Femur (tissue), 1 donor: ENCODE measurements around the gene KRTAP5-4.
"Not testable (repeated sequence)": the region's sequence is repeated elsewhere in the genome, so short reads cannot be mapped to it uniquely, and the experiment has no call there.

Source experiments
- DNase-seq: peaks from one replicate; pipeline ENCODE4 v3.0.0-alpha.2; 2017

The KRTAP5-4 gene

DNA sequence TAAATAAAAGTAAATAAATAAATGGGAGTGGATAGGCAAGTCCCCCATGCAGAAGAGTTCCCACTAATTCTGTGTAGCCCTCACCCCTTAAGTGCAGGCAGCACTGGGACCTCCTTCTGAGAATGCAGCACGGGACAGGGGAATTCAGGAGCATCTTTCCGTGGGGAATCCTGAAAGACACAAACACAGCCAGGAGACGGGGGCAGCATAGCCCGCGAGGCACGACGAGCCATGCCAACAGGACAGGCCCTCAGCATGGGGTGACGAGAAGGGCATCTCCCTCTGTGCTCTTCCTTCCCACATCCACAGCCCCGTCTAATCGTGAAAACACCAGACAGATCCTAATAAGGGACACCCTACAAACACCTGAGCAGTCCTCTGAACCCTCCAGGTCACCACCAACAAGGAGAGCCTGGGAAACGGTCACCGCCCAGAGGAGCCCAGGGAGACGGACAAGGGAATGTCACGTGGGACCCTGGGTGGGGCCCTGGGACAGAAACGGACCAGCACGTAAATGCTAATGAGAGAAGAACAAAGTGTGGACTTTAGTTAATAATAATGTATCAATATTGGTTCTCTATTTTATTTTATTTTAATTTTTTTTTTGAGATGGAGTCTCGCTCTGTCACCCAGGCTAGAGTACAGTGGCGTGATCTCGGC lies 14.5 kb upstream of the KRTAP5-4 start:
- no peak for DNase-seq

- no peak for DNase-seq
Observed at GRCh38 chr11:1633864-1634263, 11.9 kb upstream of the KRTAP5-4 start.

DNA sequence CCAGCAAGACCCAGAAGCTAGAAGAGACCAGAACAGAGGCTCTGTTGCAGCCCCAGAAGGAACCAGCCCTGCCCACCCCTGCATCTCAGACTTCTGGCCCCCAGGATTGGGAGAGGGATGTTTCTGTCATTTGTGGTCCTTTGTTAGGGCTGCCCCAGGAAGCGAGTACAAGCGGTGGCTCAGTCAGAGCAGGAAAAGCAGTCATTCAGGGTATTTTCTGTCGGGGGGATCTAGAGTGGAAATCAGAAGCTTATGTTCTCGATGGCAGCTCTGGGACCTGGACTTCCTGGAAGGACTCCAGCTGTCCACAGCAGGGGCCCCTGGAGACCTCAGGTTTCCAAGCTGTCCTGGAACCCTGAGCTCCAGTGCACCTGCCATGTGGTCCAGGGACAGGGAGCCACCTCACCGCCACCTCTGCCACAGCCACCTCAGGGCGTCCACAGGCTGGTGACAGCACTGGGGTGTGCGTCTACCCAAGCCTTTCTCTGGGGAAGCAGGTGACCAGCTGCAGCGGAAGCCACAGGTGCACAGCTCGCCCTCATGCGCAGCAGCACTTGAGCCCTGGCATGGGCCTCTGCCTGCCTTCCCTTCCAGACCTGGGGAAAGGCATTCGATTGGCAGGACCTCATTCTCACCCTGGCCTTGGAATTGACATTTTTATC lies 10.2 kb upstream of the KRTAP5-4 start:
- DNase-seq, result no peak

DNA sequence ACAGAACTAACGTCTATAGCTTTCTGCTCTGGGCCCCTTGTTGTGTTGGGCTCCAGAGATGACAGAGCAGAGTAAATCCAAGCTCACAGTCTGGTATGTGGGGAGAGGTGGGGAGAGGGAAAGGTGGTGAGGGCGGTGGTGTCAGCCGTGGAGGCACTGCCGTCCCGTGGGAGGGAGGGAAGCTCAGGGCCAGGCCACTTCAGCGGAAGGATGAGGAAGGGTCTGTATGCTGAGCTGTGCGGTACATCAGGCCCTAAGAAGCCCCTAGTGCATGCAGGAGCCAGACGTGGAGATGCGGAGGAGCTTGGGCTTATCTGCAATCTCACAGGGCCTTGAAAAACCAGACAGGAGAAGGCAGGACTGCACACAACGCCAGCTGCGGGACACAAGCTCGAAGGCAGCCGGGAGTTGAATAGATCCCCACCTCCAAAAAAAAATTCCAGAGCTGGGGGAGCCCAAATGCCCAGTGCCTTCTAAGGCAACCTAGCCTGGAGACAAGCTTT lies 9.2 kb upstream of the KRTAP5-4 start:
- DNase-seq, result no peak

- DNase-seq, result peak; percentile 45
Observed at GRCh38 chr11:1630271-1630670, 8.3 kb upstream of the KRTAP5-4 start.

- DNase-seq, result no peak
Observed at GRCh38 chr11:1629326-1630185, 7.6 kb upstream of the KRTAP5-4 start, which contains the start of gene KRTAP5-5. KRTAP5-5 (plus strand) TSS chr11:1629775; CDS start chr11:1629841, 66 bp downstream.

DNA sequence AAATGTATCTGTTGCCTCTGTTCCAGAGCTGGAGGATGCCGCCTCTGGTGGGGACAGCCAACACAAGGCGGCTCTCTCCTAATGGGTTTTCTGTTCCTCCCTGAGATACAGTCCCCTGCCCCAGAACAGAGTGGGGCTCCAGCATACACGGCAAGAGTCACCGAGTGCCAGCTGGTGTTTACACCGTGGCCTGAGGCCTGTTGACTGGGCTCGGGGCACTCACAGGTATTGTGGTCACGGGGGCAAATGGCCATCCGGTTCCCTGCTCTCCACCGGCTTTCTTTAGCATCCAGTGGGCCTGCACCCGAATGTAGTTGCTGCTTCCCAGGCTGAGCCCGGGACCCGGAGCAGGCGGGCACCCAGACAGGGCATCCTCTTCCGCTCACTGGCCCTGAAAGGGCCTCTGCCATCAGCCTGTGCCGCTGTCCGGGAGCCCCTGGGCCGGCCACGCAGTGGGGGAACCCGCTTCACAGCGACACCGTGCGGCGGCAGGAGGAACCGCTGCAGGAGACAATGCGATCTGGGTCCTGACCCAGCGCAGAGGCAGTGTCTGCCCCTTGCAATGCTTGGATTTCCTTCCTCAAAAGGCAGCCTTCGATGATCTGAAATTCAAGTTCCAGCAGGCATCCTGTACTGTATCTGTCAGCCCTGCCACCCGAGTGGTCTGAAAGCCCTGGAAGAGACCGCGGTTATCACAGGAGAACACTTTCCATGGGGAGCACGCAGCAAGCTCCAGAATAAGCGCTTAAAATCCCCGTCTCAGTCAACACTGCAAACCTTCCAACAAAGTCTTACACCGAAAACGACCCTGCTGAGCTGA lies 6.8 kb upstream of the KRTAP5-4 start:
- peak; percentile 68 for DNase-seq

DNA sequence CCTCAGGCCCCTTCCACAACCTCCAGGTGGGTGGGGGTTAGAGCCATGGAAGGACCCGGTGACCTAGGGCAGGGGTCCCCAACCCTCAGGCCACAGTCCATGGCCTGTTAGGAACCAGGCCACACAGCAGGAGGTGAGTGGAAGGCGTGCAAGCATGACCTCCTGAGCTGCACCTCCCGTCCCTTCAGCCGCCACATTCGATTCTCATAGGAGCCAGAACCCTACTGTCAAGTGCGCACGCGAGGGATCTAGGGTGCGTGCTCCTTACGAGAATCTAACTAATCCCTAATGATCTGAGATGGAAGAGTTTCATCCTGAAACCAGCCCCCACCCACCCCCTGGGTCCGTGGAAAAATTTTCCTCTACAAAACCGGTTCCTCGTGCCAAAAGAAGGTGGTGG lies 3.6 kb upstream of the KRTAP5-4 start:
- DNase-seq, result no peak

- DNase-seq, result no peak
Observed at GRCh38 chr11:1624621-1625020, 2.7 kb upstream of the KRTAP5-4 start.

GRCh38 chr11:1623716-1624115 lies 1.8 kb upstream of the KRTAP5-4 start:
- DNase-seq, result no peak

GRCh38 chr11:1619449-1619848 lies 2.5 kb downstream of the KRTAP5-4 start:
- DNase-seq, result no peak

DNA sequence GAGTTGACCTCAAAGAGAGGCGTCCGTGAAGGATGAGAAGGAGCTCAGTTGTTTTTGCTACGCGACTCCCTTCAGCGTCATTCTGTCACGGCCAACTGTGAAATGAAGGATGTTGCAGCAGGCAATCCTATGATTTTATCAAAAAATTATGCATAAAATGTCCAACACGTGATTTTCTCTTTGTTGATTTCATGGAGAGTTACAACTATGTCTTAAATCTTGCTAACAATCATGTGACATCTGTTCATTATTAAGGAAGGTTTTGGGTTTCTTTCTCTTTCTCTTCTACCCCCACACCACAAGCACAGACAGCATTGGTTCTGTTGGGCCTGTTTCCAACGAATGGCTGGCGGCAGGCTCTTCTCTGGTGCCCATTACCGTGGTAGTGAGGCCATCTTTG lies 3.7 kb downstream of the KRTAP5-4 start:
- DNase-seq, result no peak

DNA sequence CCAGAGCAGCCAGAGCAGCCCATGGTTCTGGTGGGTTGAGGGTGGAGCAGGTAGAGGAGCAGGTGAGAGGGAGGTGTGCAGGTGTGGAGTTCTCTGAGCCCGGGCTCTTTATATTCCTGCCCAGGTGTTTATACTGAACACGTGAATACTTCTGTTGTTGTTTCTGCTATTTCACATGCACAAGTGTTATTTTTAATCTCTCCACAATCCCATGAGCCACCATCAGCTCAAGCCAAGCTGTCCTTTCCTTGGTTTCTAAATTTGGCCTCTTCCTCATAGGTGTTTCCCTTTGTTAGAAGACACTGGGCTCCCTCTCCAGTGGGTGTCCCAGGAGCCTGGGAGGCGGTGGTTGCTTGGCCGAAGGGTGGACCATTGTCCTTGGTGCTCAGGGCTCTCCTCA lies 13.6 kb downstream of the KRTAP5-4 start, which contains the start of gene KRTAP5-3:
Gene KRTAP5-3, minus strand, starts transcription at position 101 of the 400 bp plus-strand sequence. Its CDS starts 78 bp downstream, at position 23.
- DNase-seq, result no peak

- not testable (repeated sequence) for DNase-seq
Observed at GRCh38 chr11:1607901-1608300, 14.0 kb downstream of the KRTAP5-4 start.

GRCh38 chr11:1607156-1607845 lies 14.6 kb downstream of the KRTAP5-4 start:
- not testable (repeated sequence) for DNase-seq

DNA sequence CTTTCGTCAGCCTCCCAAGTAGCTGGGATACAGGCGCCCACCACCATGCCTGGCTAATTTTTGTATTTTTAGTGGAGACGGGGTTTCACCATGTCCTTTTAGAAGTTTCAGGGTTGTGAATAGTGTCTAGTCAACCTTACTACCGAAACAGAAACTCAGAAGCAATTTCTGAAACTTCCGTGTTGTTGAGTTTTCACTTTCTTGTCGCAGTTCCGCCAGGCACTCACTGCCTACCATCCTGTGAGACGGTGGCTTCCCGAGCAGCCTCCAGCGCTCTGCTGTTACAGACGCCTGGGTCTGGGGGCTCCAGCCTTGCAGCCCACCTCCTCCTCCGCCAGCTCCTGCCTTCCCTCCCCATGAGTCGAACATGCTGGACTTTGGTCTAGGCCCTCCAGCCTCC lies 16.0 kb downstream of the KRTAP5-4 start:
- DNase-seq, result not testable (repeated sequence)

- DNase-seq, result no peak
Observed at GRCh38 chr11:1604711-1605110, 17.2 kb downstream of the KRTAP5-4 start.

- DNase-seq, result no peak
Observed at GRCh38 chr11:1604181-1604580, 17.8 kb downstream of the KRTAP5-4 start.

DNA sequence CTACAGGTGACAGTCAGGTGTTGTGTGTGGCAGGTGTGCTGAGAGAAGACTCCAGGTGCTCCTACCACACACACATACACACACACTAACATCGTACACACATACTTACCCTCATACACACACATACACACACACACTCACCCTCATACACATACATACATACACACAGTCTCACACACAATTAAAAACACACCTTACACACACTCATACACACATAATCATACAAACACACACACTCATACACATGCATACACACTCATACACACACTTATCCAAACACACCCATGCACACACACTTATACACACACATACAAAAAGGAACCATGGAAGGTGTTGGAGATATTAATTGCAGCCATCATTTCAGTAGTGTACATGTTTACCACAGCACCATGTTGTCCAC lies 18.3 kb downstream of the KRTAP5-4 start:
- no peak for DNase-seq

DNA sequence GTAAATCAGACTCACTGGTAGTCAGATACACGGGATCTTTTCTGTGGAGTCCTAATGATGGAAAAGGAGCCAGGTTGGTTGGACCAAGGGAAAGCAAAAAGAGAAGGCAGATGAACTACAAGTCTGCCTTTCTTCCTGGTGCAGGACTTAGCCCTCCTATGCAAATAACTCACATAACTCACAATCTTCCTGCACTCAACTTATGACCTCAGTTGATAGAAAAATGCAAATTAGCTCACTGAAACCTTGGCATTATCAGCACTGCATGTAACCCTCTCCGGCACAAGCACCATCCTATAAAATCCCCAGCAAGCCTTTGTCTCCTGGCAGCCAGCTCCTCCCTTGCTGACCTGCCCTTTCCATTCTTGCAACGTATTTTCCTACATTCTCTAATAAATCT lies 20.3 kb downstream of the KRTAP5-4 start:
- DNase-seq, result not testable (repeated sequence)

GRCh38 chr11:1600626-1601025 lies 21.3 kb downstream of the KRTAP5-4 start:
- no peak for DNase-seq

DNA sequence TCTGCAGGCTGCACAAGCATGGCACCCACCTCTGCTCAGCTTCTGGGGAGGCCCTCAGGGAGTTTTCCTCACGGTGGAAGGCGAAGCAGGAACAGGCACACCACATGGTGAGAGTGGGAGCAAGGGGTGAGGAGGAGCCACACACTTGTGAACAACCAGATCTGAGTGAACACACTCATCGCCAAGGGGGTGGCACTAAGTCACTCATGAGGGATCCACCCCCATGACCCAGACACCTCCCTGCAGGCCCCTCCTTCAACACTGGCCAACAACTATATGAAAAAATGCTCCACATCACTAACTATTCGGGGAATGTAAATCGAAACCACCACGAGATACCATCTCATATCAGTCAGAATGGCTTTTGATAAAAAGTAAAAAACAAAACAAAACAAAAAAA lies 23.1 kb downstream of the KRTAP5-4 start:
- no peak for DNase-seq
